ENCODE measurements around the gene CCBE1. TPM values are rescaled to one million over a fixed set of nuclear protein-coding genes. Genes with fewer than 3 reads are reported as not detected.

Gene CCBE1
- total RNA-seq, 4 donors from 2014 or later, result 1.5 to 10.9 (median 4.6) TPM

DNA sequence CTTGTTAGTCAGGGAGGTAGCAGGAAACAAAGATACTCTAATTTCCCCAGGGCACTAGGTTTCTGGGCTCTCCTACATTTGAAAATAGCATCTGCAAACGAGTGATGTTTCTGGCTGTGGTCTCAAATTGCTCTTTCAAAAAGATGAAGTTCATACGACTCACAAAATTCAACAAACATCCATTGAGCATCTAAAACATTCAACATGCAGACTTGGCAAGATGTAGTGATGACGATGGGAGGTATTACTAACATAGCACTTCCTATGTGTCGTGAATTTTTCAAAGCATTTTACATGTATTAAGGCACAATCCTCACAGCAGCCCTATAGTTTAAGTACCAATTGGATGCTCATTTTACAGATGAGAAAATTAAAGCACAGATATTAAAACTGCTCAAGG lies 5.2 kb downstream of the CCBE1 start:
- no peak overlapping the region for H3K4me3 ChIP-seq
- peaks cover 0 to 3% of the 10 kb centered on the region in 2 donors for H3K4me1 ChIP-seq
- H3K9me3 ChIP-seq, result no peaks in the 10 kb centered on the region
- TF ChIP-seq, protein P1, sequence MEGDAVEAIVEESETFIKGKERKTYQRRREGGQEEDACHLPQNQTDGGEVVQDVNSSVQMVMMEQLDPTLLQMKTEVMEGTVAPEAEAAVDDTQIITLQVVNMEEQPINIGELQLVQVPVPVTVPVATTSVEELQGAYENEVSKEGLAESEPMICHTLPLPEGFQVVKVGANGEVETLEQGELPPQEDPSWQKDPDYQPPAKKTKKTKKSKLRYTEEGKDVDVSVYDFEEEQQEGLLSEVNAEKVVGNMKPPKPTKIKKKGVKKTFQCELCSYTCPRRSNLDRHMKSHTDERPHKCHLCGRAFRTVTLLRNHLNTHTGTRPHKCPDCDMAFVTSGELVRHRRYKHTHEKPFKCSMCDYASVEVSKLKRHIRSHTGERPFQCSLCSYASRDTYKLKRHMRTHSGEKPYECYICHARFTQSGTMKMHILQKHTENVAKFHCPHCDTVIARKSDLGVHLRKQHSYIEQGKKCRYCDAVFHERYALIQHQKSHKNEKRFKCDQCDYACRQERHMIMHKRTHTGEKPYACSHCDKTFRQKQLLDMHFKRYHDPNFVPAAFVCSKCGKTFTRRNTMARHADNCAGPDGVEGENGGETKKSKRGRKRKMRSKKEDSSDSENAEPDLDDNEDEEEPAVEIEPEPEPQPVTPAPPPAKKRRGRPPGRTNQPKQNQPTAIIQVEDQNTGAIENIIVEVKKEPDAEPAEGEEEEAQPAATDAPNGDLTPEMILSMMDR (IDR thresholded peaks at IDR 0.05), result no peak
- TF ChIP-seq POLR2A (IDR thresholded peaks at IDR 0.05), result no peak
- H3K27ac ChIP-seq, result no peak overlapping the region
- no peaks in the 10 kb centered on the region for H3K27me3 ChIP-seq
- no peaks in the 10 kb centered on the region for H3K36me3 ChIP-seq
- no peak for DNase-seq
- intact Hi-C loops (cut with DNase I; ENCODE audit: low total_unique reads), result no loop called here

DNA sequence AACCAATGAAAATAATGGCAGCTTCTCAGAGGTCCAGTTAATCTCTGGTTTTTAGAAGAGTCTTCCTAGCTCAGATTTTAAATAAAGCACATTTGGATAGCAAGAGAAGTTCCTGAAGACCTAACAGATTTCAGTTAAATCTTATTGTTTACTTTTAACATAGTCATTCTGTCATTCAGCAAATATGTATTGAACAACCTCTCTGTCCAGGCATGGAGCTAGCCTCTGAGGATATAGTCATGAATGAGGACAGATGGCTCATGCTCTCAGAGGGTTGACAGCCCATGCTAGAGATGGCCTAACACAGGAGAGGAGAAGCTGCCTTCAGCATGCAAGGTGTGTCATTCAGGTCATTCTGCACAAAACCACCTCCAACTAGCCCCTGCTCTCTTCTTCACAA lies 6.2 kb downstream of the CCBE1 start:
- intact Hi-C loops (cut with DNase I; ENCODE audit: low total_unique reads), result no loop called here
- no peaks in the 10 kb centered on the region for H3K9me3 ChIP-seq

DNA sequence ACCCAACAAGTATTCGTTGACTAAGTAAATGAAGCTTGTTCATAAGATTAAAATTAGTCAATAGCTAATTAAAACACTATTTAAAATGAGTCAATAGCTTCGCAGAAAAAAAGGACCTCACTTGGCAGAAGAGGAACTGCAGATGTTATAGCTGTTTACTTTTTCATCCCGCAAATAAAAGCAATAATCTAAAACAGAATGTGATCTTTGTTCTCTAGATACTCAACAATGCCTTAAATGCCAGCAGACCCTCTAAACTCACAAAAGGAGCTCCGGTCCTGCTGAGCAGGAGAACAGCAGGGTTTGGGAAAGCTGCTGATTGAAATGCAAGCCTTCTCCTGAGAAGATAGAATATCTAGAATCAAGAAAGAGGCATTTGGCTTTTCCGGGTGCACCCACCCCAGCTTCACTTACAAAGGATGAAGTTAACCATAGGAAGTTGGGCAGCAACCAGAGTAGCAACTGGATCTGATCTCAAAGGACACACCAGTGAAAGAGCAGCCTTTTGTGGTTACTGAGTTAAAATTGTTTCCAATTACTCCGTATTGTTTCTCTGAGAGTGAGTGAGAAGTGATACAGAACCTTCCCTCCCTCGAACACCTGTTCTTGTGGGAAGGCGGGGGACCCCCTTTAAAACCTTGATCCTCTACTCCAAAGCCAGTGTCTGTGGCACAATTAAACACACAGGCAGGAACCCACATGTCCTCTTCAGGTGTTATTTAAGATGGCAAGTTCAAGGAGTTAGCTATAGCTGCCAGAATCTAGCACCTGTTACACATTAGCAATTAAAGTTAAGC lies 6.8 kb downstream of the CCBE1 start:
- no peaks in the 10 kb centered on the region for H3K27me3 ChIP-seq
- H3K9me3 ChIP-seq, result no peaks in the 10 kb centered on the region
- no peak for DNase-seq
- H3K36me3 ChIP-seq, result no peaks in the 10 kb centered on the region
- intact Hi-C loops (cut with DNase I; ENCODE audit: low total_unique reads), result no loop called here
- TF ChIP-seq, protein P1 (IDR thresholded peaks at IDR 0.05), result no peak
- no peak for TF ChIP-seq POLR2A (IDR thresholded peaks at IDR 0.05)
- peaks cover 0 to 3% of the 10 kb centered on the region in 2 donors for H3K4me1 ChIP-seq
- H3K4me3 ChIP-seq, result no peak overlapping the region
- H3K27ac ChIP-seq, result no peak overlapping the region

More for the DNA sequence above, 6.2 kb downstream of the CCBE1 start:
- Histone ChIP-seq H3K27me3 (no peaks in the 10 kb centered on the region), H3K4me3 (no peak overlapping the region), H3K4me1 (peaks cover 0 to 3% of the 10 kb centered on the region in 2 donors), H3K36me3 (no peaks in the 10 kb centered on the region), H3K27ac (no peak overlapping the region)
- no peak for TF ChIP-seq POLR2A (IDR thresholded peaks at IDR 0.05)
- TF ChIP-seq, protein P1 (IDR thresholded peaks at IDR 0.05), result no peak
- no peak for DNase-seq

DNA sequence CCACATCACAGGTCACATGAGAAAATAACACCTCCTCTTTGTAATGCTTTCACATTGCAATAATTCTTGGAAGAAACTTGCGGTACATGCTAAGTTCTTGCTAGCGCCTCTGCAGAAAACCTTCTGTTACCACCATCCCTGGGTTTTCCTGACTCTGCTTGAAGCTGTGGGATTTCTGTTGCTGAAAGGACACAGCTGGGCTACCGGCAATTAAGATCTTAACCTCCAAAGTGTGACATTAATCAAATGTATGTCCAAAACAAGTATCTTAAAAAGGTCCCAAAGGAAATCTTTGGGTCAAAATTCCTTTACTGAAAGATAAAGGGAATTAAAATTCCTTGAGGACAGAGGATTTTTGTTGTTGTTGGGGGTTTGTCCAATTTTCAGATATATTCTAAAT lies 7.5 kb downstream of the CCBE1 start:
- DNase-seq, result no peak
- Histone ChIP-seq H3K27me3 (no peaks in the 10 kb centered on the region), H3K4me3 (no peak overlapping the region), H3K4me1 (no peaks in the 10 kb centered on the region), H3K27ac (no peak overlapping the region), H3K9me3 (no peaks in the 10 kb centered on the region), H3K36me3 (no peaks in the 10 kb centered on the region)
- intact Hi-C loops (cut with DNase I; ENCODE audit: low total_unique reads), result no loop called here
- no peak for TF ChIP-seq POLR2A (IDR thresholded peaks at IDR 0.05)
- TF ChIP-seq, protein P1 (IDR thresholded peaks at IDR 0.05), result no peak

DNA sequence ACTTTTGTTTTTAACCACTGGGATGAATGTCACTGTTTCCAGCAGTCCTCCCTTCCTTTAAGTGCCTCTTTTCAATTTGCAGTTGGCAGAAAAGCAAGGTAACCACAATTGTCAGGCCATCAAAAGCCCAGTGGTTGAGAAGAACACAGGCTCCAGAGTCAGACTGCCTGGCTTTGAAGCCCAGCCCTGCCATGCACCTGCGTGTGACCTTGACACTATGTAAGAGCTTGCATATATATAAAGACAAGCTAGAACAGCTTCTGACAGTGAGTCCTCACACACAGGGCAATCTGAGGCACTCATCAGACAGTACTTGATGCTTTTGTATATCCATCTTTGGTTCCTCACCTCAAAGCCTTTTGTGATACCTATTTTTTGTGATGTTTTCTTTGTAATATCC lies 11.0 kb downstream of the CCBE1 start:
- intact Hi-C loops (cut with DNase I; ENCODE audit: low total_unique reads), result no loop called here
- no peak for DNase-seq
- Histone ChIP-seq H3K4me3 (no peak overlapping the region), H3K36me3 (no peaks in the 10 kb centered on the region), H3K9me3 (no peaks in the 10 kb centered on the region), H3K27me3 (no peaks in the 10 kb centered on the region), H3K4me1 (no peaks in the 10 kb centered on the region), H3K27ac (no peak overlapping the region)
- no peak for TF ChIP-seq POLR2A (IDR thresholded peaks at IDR 0.05)
- TF ChIP-seq, protein P1 (IDR thresholded peaks at IDR 0.05), result no peak

Data from uterus (tissue), 4 donors.